Caco-2 (cell line): ENCODE results near the gene ZC3HAV1. TPM values are rescaled to one million over a fixed set of nuclear protein-coding genes. Genes with fewer than 3 reads are reported as not detected.

ENCODE experiments used
- BruUV-seq: library from RNA; stranded (reverse); fragments of 400-500 nt; replicated peaks from 2 replicates; lab custom pipeline; 2021; lab: Mats Ljungman, UMichigan
- CTCF ChIA-PET: fragments of 300-600 bp; sonication (Branson Sonifier 250); formaldehyde crosslinking; loops from one replicate; lab custom pipeline; 2022; ENCODE audit warnings: antibody characterized with exemption; lab: Charles Lee
- POLR2A ChIA-PET: fragments of 300-600 bp; sonication (Branson Sonifier 250); formaldehyde crosslinking; loops from one replicate; lab custom pipeline; 2022; ENCODE audit warnings: antibody characterized with exemption; lab: Charles Lee
- DNase-seq, 2 experiments: peaks; one replicate each; pipeline versions ENCODE4 v3.0.0 to v3.0.0-alpha.2; 2020 to 2022
- H3K27me3 ChIP-seq: replicated peaks from 2 replicates; pipeline ENCODE4 v1.6.0; 2011; ENCODE audit warnings: low read length; ENCODE audit not compliant: control insufficient read depth, insufficient read depth
- H3K36me3 ChIP-seq: 2 replicates; pipeline ENCODE4 v1.5.1; 2011; ENCODE audit warnings: low read length; ENCODE audit not compliant: control insufficient read depth, insufficient read depth
- H3K4me1 ChIP-seq: fragments of 250-450 bp; sonication (Bioruptor Pico); 2 replicates; pipeline ENCODE4 v1.5.1; 2020; ENCODE audit warnings: mild to moderate bottlenecking
- H3K4me3 ChIP-seq: 2 replicates; pipeline ENCODE4 v1.5.1; 2011; ENCODE audit warnings: low read depth, mild to moderate bottlenecking, control low read depth, low read length
- H3K9me3 ChIP-seq: fragments of 250-450 bp; sonication (Bioruptor Pico); 2 replicates; pipeline ENCODE4 v1.5.1; 2020; ENCODE audit warnings: mild to moderate bottlenecking, moderate library complexity
- H3K27ac Mint-ChIP-seq: one replicate; pipeline ENCODE4 v1.8.0; 2022; ENCODE audit warnings: mixed read lengths; ENCODE audit not compliant: unreplicated experiment
- H3K27me3 Mint-ChIP-seq: one replicate; pipeline ENCODE4 v1.8.0; 2022; ENCODE audit warnings: mixed read lengths; ENCODE audit not compliant: insufficient read depth, unreplicated experiment
- H3K36me3 Mint-ChIP-seq: one replicate; pipeline ENCODE4 v1.8.0; 2022; ENCODE audit warnings: mild to moderate bottlenecking, mixed read lengths; ENCODE audit not compliant: insufficient read depth, unreplicated experiment
- H3K4me1 Mint-ChIP-seq: one replicate; pipeline ENCODE4 v1.8.0; 2022; ENCODE audit warnings: low read depth, mixed read lengths; ENCODE audit not compliant: unreplicated experiment
- H3K4me3 Mint-ChIP-seq: one replicate; pipeline ENCODE4 v1.8.0; 2022; ENCODE audit warnings: mild to moderate bottlenecking, moderate library complexity, mixed read lengths; ENCODE audit not compliant: unreplicated experiment
- H3K9me3 Mint-ChIP-seq: one replicate; pipeline ENCODE4 v1.8.0; 2022; ENCODE audit warnings: mixed read lengths; ENCODE audit not compliant: unreplicated experiment
- intact Hi-C: fragments of 100-400 bp; cut with micrococcal nuclease; formaldehyde crosslinking; loops from one replicate; pipeline ENCODE4 v1.10.0; 2022; ENCODE audit not compliant: unreplicated experiment
- total RNA-seq: library from RNA; stranded (reverse); gene quantifications from 2 replicates; pipeline ENCODE4 v1.2.3, GENCODE V29; 2022
- TF ChIP-seq, protein P1 (sequence below), 2 experiments: fragments of 200-600 bp in 1 of 2; IDR thresholded peaks; 1 replicate in 1 of 2; 2 replicates in 1 of 2; pipeline versions ENCODE4 v1.5.1 to v1.8.0; 2011 to 2022; ENCODE audit warnings: antibody characterized with exemption in 1 of 2, control low read depth in 1 of 2, inconsistent platforms in 1 of 2, low read depth in 1 of 2, low read length in 1 of 2, mild to moderate bottlenecking in 1 of 2, moderate library complexity in 1 of 2; ENCODE audit not compliant: insufficient read depth in 1 of 2, severe bottlenecking in 1 of 2, unreplicated experiment in 1 of 2

ZC3HAV1 gene
- total RNA-seq, 1 experiment from 2014 or later, result 30.8 TPM

DNA sequence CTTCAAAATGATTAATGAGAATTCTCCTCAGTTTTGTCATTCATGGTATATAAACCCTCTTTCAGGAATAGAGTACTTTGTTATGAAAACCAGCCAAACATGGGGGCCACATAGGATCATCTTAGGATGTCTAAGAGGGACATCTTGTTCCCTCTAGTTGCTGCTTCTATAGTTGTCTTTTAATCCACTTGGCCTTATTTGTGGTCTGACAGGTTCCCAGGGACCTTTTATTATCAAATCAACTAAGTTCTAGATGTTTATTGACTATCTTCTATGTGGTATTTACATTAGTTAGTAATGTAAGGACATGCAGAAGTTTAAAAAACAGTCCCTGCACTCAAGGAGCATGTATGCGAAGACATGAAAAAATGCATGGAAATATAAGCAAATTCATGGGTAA lies 1.6 kb upstream of the ZC3HAV1 start:
- Mint-ChIP-seq H3K27me3 (no peaks in the 10 kb centered on the region), H3K4me3 (no peak overlapping the region), H3K36me3 (peaks cover 10% of the 10 kb centered on the region), H3K4me1 (peaks cover 6% of the 10 kb centered on the region), H3K27ac (no peak overlapping the region), H3K9me3 (no peaks in the 10 kb centered on the region)
- Histone ChIP-seq H3K27me3 (no peaks in the 10 kb centered on the region), H3K9me3 (no peaks in the 10 kb centered on the region), H3K36me3 (no peaks in the 10 kb centered on the region), H3K4me3 (no peak overlapping the region), H3K4me1 (peaks cover 8% of the 10 kb centered on the region)
- intact Hi-C loops, result no loop called here
- CTCF ChIA-PET, result no interaction called here
- TF ChIP-seq, protein P1, sequence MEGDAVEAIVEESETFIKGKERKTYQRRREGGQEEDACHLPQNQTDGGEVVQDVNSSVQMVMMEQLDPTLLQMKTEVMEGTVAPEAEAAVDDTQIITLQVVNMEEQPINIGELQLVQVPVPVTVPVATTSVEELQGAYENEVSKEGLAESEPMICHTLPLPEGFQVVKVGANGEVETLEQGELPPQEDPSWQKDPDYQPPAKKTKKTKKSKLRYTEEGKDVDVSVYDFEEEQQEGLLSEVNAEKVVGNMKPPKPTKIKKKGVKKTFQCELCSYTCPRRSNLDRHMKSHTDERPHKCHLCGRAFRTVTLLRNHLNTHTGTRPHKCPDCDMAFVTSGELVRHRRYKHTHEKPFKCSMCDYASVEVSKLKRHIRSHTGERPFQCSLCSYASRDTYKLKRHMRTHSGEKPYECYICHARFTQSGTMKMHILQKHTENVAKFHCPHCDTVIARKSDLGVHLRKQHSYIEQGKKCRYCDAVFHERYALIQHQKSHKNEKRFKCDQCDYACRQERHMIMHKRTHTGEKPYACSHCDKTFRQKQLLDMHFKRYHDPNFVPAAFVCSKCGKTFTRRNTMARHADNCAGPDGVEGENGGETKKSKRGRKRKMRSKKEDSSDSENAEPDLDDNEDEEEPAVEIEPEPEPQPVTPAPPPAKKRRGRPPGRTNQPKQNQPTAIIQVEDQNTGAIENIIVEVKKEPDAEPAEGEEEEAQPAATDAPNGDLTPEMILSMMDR (IDR thresholded peaks at IDR 0.05; ENCODE audit: insufficient read depth in 1 of 2, low read depth in 1 of 2, low read length in 1 of 2, severe bottlenecking in 1 of 2, unreplicated experiment in 1 of 2), result no peak
- POLR2A ChIA-PET, result no interaction called here
- no peak for DNase-seq
- no TSS peak for BruUV-seq

DNA sequence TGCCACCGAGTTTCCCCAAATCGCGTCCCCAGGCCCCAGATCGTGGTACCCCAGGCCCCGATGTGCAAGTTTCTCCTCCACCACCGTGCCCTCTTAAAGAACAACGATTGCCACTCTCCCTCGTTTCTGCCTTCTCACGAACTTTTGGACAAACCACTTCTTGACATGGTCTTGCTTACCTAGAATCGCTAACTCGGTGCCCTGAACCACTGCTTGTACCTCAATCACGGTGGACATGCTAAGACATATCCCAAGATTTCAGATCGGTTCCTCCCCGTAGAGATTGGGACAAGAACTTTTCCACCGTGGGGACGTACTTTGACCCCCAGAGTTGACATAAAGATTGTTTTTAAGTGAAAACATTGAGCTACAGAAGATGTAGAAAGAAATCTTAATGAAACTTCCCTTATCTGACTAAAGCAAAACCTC lies 477 bp upstream of the ZC3HAV1 start:
- H3K4me1 Mint-ChIP-seq, result peaks cover 6% of the 10 kb centered on the region
- no peaks in the 10 kb centered on the region for H3K9me3 ChIP-seq
- intact Hi-C loops, result loop anchor here (1.0 to 5.0 kb wide), 4 partner anchors 35 to 252 kb away; partner anchors contain the start of gene UBN2
- H3K4me3 ChIP-seq, result peak overlapping the region; percentile 57
- no peaks in the 10 kb centered on the region for H3K36me3 ChIP-seq
- POLR2A ChIA-PET, result no interaction called here
- DNase-seq, result no peak
- peak overlapping the region; percentile 85 for H3K4me3 Mint-ChIP-seq
- H3K27me3 Mint-ChIP-seq, result no peaks in the 10 kb centered on the region
- peak overlapping the region; percentile 55 for H3K27ac Mint-ChIP-seq
- BruUV-seq, result no TSS peak
- H3K27me3 ChIP-seq, result no peaks in the 10 kb centered on the region
- peaks cover 10% of the 10 kb centered on the region for H3K36me3 Mint-ChIP-seq
- TF ChIP-seq, protein P1 (IDR thresholded peaks at IDR 0.05; ENCODE audit: insufficient read depth in 1 of 2, low read depth in 1 of 2, low read length in 1 of 2, severe bottlenecking in 1 of 2, unreplicated experiment in 1 of 2), result no peak
- CTCF ChIA-PET, result interaction anchor here (0.7 kb wide), 1 partner anchor 221 kb away, joined by 3 read pairs; no protein-coding TSS in a partner anchor
- no peaks in the 10 kb centered on the region for H3K9me3 Mint-ChIP-seq
- peaks cover 8% of the 10 kb centered on the region for H3K4me1 ChIP-seq

DNA sequence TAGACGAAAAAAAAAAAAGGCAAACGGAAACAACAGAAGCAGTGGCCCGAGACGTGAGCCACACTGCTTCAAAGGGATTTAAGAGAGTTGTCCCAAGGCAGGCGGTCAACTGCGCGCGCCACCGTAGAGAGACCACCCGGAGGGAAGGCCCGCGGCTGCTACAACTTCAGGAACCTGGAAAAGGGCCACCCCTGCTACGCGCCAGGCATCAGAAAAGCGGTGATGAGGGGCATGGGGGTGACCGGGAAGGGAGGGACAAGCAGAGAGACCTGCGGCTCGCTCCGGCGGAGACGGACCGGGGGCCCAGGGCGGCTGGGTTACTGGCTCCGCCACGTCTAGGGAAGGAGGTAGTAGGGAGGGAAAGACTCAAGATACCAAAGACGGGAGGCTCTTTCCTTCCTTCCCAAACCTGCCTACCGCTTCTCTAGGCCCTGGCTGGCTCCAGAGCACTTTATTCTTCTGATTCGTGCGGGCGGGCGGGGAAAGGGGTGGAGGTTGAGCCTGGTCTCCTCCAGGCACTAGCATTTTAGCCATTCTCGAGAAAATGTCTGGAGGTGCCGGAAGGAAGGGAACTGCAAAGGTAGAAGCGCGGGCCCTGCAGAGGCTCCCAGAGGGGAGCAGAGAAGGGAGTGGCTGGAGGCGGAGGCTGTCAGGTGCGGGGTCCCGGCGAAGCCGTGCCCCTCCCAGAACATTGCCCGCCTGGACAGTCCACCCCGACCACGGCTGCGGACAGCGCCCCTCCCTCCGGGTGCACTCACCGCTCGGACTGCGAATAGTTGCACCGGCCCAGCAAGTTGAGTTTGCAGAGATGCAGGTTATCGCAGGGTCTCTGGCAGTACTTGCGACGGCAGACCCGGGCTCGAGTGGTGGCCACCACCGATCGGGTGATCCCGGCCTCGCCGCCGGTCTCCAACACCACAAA lies 993 bp downstream of the ZC3HAV1 start:
- DNase-seq, result peak; percentile 30 to 58
- H3K36me3 Mint-ChIP-seq, result peaks cover 10% of the 10 kb centered on the region
- peak overlapping the region; percentile 57 for H3K4me3 ChIP-seq
- H3K27ac Mint-ChIP-seq, result peak overlapping the region; percentile 55
- no peaks in the 10 kb centered on the region for H3K9me3 ChIP-seq
- H3K4me1 ChIP-seq, result peaks cover 8% of the 10 kb centered on the region
- H3K36me3 ChIP-seq, result no peaks in the 10 kb centered on the region
- H3K4me1 Mint-ChIP-seq, result peaks cover 6% of the 10 kb centered on the region
- ChIA-PET CTCF (no interaction called here), POLR2A (no interaction called here)
- H3K27me3 Mint-ChIP-seq, result no peaks in the 10 kb centered on the region
- H3K27me3 ChIP-seq, result no peaks in the 10 kb centered on the region
- TF ChIP-seq, protein P1 (IDR thresholded peaks at IDR 0.05; ENCODE audit: insufficient read depth in 1 of 2, low read depth in 1 of 2, low read length in 1 of 2, severe bottlenecking in 1 of 2, unreplicated experiment in 1 of 2), result no peak
- intact Hi-C loops, result loop anchor here (1.0 to 5.0 kb wide), 4 partner anchors 34 to 254 kb away; partner anchors contain the start of gene UBN2
- no peaks in the 10 kb centered on the region for H3K9me3 Mint-ChIP-seq
- H3K4me3 Mint-ChIP-seq, result peak overlapping the region; percentile 85
- no TSS peak for BruUV-seq
